GM21786 (cell line): ENCODE data around the gene ADCY7.
A peak's percentile ranks its signal among the peaks of the same experiment; 100 is the strongest.

ENCODE experiments used
- ATAC-seq: cut with Tn5 transposase; IDR thresholded peaks from one replicate; pipeline ENCODE4 v1.9.1; 2021; ENCODE audit not compliant: unreplicated experiment

ADCY7 gene

DNA sequence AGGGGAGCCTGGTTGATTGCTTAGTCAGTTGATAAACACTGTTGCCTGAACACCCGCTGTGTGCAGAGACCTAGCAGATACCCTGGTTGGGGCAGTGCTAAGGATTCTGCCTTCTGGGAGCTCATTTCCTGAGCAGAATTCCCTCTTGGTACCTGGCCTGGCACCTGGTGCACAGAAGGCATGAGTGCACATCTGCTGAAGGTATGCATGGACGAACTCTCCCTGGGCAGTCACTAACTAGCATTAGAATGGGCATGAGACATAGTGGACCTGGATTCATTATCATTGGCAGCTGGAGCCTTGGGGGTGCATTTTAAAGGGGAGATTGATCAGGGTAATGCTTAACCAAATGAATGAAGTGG, 13.1 kb downstream of the ADCY7 start:
- ATAC-seq = no peak

DNA sequence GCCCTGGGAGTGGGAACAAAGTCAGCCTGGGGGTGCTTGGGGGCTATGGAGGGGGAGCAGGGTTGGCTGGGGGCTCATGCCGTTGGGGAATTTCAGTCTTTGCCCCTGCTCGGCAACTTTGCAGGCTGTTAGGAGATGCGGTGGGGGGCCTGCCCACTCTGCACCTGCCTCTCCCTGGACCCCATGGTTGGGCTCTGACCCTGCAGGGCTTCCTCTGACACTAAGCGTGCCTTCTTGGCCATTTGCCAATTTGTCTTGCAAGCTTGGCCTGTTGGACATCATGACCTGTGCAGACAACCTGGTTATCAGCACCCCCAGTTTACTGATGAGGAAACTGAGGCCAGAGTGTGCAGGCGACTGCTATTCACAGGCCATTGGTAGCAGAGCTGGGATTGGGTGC, 14.6 kb downstream of the ADCY7 start:
- no peak for ATAC-seq

- ATAC-seq = no peak
These were observed 15.1 kb downstream of the ADCY7 start for GRCh38 chr16:50281391-50282009.

DNA sequence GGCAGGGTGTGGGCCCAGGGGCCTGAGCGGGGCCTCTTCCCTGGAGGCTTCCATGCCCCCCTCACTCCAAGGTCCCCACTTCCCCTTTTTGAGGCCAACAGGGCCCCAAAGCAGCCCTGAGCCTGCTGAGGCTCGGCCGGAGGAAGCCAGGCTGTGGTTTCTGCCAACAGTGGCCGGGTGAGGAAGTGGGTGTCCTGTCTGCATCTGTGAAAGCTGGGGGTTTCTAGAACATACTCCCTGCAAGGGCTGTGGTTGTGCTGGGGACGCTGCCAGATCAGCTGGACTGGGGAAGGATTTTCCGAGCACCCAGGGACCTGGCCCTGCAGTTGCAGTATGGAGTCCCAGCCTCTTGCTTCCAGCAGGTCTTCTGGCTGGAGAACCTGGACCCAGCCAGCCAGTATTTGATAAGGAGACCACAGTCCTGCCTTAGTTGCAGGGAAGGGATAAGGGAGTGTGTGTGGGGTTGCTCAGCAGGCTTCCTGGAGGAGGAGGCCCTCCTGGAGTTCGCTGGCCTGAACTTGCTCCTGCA, 15.7 kb downstream of the ADCY7 start:
- peak; percentile 93 for ATAC-seq

DNA sequence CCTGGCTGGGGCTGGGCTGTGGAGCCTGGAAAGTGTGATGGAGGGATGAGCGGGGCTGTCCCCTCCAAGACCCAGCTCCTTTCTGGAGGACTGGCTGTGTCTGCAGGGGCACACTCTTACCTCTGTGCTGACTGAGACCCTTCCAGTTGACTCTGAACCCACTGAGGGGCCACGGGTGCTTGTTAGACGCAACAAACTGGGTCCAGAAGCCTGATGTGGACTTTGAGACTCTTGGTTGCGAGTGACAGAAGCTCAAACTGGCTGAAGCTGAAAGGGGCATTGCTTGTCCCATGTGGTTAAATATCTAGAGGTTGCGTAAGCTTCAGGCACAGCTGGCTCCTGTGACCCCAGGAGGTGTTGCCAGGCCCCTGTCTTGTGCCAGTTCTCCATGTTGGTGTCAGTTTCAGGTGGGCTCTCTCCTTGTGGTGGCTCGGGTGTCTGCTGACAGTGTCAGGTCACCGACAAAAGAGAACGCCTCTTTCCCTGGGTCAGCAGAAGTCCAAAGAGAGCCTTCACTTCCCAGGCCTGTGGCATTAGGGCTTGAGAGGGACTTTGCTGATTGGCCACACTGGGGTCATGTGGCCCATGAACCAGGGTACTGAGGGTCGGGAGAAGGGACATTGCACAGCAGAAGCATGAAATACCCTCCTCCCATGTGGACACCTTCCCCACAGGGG, 16.7 kb downstream of the ADCY7 start:
- no peak for ATAC-seq

GRCh38 chr16:50284131-50284911, 18.0 kb downstream of the ADCY7 start:
- no peak for ATAC-seq

DNA sequence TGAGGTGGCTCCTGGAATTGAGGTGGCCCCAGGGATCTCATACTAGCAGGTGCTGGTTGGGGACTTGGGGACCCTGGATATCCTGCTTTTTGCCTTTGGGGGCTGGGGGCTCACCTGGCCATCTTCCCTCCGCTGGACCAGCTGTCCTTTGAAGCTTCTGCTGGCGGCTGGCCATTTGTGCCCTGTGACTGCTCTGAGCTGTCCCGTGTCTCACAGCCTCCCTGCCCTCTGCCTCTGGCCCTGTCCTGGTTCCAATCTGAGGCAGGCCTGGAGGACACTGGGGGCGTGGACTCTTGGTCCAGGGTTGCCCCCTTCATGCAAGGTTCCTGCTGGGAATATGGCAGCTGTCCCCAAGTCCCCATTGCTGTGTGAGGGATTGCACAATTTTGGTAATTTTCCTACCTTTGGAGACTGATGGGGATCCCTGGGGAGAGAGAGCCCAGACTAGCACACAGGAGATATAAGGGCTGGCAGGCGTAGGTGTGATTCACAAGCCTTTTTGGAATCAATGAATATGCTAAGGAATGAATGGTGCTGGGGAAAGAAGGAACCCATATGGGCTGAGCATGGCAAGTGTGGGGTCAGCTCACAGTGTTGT, 19.2 kb downstream of the ADCY7 start:
- ATAC-seq = no peak

- ATAC-seq = no peak
These were observed 20.3 kb downstream of the ADCY7 start for GRCh38 chr16:50286681-50287080.

DNA sequence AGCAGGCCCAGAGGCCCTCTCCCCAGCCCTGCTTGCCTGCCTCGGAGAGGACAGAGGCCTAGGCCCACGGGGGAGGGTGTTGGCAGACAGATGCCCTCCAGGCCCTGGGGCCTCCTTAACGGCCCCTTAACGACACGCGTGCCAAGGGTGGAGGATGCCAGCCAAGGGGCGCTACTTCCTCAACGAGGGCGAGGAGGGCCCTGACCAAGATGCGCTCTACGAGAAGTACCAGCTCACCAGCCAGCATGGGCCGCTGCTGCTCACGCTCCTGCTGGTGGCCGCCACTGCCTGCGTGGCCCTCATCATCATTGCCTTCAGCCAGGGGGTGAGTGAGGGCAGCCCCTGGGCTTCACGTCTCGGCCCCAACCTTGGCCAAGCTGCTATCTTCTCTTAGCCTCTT, 21.7 kb downstream of the ADCY7 start:
- no peak for ATAC-seq

- ATAC-seq = no peak
These were observed 22.6 kb downstream of the ADCY7 start for GRCh38 chr16:50288920-50289319.

DNA sequence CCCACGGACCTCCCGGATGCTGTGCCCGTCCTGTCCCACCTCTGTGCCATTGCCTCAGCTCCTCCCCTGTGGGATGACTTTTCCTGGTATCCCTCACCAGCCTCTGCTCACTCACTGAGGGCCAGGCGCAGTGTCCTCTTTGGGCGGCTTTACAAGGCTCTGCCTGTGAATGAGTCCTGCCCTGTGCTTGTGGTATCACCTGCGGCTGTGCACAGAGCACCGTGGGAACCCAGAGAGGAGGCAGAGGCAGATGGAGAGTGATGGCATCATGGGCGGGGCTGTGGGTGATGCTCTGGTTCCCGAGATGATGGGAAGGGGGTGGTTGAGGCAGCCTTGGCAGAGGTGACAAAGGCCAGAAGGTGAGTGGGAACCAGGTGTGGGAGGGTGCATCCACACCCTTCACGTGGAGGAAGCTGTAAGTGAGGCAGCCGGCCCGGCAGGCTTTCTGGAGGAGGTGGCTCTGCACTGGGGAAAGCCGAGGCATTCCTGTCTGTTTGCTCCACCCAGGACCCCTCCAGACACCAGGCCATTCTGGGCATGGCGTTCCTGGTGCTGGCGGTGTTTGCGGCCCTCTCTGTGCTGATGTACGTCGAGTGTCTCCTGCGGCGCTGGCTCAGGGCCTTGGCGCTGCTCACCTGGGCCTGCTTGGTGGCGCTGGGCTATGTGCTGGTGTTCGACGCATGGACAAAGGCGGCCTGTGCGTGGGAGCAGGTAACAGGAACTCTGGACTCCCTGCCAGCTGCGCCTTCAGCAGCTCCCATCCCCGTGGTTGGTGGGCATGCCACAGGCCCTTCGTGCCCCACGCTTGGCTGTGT, 23.8 kb downstream of the ADCY7 start:
- no peak for ATAC-seq

DNA sequence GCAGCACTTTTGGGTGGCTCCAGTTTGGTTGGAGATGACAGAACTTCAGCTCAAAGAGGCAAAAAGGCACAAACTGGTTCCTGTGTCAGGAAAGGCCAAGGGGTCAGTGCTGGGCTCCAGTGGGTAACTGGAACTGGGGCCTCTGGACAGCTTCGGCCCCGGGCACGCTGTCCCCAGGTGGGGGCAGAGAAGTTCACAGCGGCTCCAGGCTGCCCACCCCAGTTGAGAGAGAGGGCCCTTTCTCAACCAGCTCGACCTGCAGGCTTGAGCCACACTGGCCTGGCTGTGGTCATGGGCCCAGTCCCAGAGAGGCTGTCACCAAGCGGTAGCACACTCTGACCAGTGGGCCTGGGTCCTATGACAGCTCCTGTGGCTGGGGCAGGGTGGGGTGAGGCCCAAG, 24.5 kb downstream of the ADCY7 start:
- ATAC-seq = no peak

DNA sequence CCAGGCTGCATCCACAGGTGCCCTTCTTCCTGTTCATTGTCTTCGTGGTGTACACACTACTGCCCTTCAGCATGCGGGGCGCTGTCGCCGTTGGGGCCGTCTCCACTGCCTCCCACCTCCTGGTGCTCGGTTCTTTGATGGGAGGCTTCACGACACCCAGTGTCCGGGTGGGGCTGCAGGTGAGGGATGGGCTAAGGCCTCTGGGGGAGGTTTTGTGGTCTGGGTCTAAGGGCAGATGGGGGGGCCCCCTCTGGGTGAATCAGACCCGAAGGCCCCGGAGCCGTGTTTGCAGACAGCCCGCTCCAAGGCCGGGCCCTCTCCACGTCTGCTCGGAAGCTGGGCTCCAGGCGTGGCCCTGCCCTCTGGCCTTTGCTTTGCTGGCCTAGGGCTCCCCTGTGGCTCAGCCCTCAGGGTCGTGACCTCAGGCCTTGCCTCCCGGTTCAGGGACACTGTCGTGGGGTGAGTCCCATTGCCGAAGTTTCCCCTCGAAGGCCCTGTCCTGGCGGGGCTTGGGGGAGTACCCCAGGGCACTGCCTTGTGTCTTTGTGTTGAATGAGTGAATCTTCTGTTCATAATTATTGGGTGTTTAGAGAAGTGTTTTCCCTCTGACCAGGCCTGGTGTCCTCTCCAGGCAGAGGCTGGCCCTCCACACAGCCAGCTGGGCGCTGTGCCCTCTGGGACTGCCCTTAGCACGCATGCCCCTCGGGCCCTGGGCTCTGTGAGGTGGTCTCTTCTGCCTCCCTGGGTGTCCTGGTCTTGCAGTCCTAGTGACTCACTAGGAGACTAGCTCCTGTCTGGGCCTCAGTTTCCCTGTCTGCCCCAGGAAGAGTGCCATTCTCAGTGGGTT, 25.6 kb downstream of the ADCY7 start:
- ATAC-seq = no peak

GRCh38 chr16:50292566-50292948, 26.2 kb downstream of the ADCY7 start:
- no peak for ATAC-seq

GRCh38 chr16:50293041-50293783, 26.9 kb downstream of the ADCY7 start:
- ATAC-seq = no peak

GRCh38 chr16:50293994-50294855, 27.9 kb downstream of the ADCY7 start:
- ATAC-seq = no peak

- no peak for ATAC-seq
These were observed 28.6 kb downstream of the ADCY7 start for GRCh38 chr16:50294955-50295354.

- no peak for ATAC-seq
These were observed 29.3 kb downstream of the ADCY7 start for GRCh38 chr16:50295541-50296132.
